ENCODE data around the gene CPN1. TPM values are rescaled to one million over a fixed set of nuclear protein-coding genes. Genes with fewer than 3 reads are reported as not detected.

The CPN1 gene
- total RNA-seq, 1 donor from 2014 or later = not detected

DNA sequence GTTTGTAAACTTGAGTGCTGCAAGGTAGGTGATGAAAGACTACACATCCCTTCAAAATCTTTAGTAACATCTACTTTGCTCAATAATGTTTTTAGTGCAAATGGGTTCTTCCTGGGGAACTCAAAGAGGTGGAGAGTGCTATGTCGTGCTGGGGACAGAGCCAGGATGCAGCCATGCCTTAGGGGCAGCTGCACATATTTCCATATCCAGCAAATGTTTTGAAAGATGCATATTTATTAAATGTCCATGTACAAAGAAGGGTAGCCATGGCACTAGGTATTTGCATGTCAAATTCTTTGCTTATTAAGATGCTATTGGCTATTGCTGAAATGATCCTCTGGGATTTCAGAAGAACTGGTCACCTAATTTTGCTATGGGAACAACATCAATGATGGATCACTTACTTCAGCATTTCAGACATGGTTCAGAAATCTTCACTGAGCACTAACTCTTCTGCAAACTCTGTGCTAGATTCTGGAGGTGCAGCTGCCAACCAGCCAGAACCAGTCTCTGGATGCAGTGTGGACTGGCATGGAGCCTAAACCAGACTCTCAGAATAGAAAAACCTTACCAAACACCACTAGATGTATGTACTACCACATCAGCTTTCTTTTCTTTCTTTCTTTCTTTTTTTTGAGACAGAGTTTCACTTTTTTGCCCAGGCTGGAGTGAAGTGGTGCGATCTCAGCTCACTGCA, 40.2 kb downstream of the CPN1 start:
- FAIRE-seq = no peak
- Histone ChIP-seq H3K27me3 (ENCODE audit: control insufficient read depth, insufficient read depth, low read length) (no peaks in the 10 kb centered on the region), H3K36me3 (ENCODE audit: control insufficient read depth, insufficient read depth, low read length) (no peaks in the 10 kb centered on the region), H3K4me3 (ENCODE audit: low read depth, low read length) (no peak overlapping the region)
- TF ChIP-seq, protein P1, sequence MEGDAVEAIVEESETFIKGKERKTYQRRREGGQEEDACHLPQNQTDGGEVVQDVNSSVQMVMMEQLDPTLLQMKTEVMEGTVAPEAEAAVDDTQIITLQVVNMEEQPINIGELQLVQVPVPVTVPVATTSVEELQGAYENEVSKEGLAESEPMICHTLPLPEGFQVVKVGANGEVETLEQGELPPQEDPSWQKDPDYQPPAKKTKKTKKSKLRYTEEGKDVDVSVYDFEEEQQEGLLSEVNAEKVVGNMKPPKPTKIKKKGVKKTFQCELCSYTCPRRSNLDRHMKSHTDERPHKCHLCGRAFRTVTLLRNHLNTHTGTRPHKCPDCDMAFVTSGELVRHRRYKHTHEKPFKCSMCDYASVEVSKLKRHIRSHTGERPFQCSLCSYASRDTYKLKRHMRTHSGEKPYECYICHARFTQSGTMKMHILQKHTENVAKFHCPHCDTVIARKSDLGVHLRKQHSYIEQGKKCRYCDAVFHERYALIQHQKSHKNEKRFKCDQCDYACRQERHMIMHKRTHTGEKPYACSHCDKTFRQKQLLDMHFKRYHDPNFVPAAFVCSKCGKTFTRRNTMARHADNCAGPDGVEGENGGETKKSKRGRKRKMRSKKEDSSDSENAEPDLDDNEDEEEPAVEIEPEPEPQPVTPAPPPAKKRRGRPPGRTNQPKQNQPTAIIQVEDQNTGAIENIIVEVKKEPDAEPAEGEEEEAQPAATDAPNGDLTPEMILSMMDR (IDR thresholded peaks at IDR 0.05; ENCODE audit: insufficient read depth, low read length, severe bottlenecking) = no peak
- no peak for DNase-seq (ENCODE audit: low read depth)

DNA sequence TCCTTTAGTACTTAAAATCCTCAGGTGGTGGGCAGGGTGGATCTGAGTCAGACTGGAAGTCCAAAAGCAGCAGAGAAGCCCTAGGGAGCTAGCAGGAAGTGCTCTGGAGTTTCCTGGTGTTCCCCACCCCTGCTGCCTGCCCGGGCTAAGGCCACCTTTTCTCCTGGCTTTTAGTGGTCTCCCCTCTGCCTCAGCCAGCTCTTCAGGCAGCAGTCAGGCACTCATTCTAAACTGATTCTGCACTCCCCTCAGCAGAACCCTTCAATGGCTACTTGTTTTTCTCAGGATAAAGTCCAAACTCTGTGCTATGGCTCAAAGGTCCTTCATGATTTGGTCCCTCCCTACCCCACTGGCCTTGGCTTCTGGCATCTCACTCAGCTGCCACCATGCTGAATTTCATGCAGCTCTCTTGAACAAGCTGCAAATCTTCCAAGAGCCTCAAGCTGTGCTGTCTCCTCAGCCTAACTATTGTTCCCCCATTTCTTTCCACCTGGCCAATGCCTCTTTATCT, 43.1 kb downstream of the CPN1 start:
- no peak overlapping the region for H3K4me3 ChIP-seq (ENCODE audit: low read depth, low read length)
- no peaks in the 10 kb centered on the region for H3K36me3 ChIP-seq (ENCODE audit: control insufficient read depth, insufficient read depth, low read length)
- H3K27me3 ChIP-seq (ENCODE audit: control insufficient read depth, insufficient read depth, low read length) = no peaks in the 10 kb centered on the region
- DNase-seq (ENCODE audit: low read depth) (peak; percentile 53), FAIRE-seq (no peak)
- TF ChIP-seq, protein P1 (IDR thresholded peaks at IDR 0.05; ENCODE audit: insufficient read depth, low read length, severe bottlenecking) = no peak

DNA sequence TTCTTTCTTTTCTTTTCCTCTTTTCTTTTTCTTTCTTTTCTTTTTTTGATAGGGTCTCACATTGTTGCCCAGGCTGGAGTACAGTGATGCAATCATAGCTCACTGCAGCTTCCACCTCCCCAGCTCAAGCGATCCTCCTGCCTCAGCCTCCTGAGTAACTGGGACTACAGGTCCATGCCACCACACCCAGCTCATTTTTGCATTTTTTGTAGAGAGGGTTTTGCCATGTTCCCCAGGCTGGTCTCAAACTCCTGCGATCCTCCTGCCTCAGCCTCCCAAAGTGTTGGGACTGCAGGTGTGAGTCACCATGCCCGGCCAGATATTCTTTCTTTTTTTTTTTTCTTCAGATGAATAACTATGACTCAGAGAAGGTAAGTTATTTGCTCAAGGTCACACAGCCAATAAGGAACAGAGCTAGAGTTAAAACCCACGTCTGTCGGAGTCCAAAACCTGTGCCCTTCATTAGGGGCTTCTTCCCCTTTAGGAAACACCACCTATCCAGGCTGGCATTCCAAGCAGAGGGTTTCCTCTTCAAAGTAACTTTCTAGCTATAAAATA, 43.8 kb downstream of the CPN1 start:
- FAIRE-seq (no peak), DNase-seq (ENCODE audit: low read depth) (peak; percentile 71)
- Histone ChIP-seq H3K27me3 (ENCODE audit: control insufficient read depth, insufficient read depth, low read length) (no peaks in the 10 kb centered on the region), H3K36me3 (ENCODE audit: control insufficient read depth, insufficient read depth, low read length) (no peaks in the 10 kb centered on the region), H3K4me3 (ENCODE audit: low read depth, low read length) (no peak overlapping the region)
- TF ChIP-seq, protein P1 (IDR thresholded peaks at IDR 0.05; ENCODE audit: insufficient read depth, low read length, severe bottlenecking) = no peak

DNA sequence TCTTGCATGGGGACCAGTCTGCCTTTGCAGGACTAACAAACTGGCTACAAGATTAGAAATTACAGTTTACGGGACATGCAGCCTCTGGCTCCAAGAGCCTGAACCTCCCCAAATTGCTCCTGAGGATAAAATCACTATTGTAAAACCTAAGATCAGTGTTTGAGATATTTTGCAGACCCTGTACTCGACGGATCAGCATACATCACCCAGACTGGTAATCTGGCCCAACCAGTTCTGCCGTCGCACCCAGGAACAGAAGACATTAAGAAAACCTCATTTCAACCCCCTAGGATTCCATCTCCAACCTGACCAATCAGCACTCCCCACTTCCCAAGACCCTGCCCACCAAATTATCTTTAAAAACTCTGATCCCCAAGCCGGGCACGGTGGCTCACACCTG, 44.8 kb downstream of the CPN1 start:
- TF ChIP-seq, protein P1 (IDR thresholded peaks at IDR 0.05; ENCODE audit: insufficient read depth, low read length, severe bottlenecking) = no peak
- no peaks in the 10 kb centered on the region for H3K36me3 ChIP-seq (ENCODE audit: control insufficient read depth, insufficient read depth, low read length)
- no peaks in the 10 kb centered on the region for H3K27me3 ChIP-seq (ENCODE audit: control insufficient read depth, insufficient read depth, low read length)
- FAIRE-seq (no peak), DNase-seq (ENCODE audit: low read depth) (no peak)
- no peak overlapping the region for H3K4me3 ChIP-seq (ENCODE audit: low read depth, low read length)

DNA sequence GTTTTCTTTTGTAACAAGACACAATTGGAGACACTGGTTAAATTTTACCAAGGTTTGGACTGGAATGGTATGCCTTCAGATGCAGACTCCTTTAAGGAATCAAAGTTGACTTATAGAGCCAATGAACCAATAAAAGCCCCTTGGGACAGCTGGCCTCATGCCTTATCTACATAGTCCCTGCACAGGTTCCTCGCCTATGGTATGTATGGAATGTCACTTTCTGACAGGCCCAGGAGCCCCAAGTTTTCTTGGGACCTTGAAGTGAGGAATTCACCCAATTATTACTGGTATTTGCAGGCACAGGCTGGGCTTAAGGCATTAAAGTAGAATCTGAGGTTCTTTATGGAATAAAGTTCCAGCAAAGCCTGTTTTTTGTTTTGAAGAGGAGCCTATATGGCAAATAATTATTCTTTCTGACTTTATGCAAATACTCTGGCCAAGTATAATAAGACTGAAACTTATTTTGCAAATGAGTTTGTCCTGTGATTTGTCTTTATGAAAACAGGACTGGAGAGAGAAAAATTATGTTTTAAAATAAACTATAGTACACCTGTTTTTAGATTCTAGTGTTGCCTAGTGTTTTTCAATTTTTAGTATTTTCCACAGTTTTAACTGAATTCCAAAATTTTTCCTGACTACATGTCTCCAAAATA, 47.8 kb downstream of the CPN1 start:
- H3K4me3 ChIP-seq (ENCODE audit: low read depth, low read length) = no peak overlapping the region
- H3K27me3 ChIP-seq (ENCODE audit: control insufficient read depth, insufficient read depth, low read length) = no peaks in the 10 kb centered on the region
- H3K36me3 ChIP-seq (ENCODE audit: control insufficient read depth, insufficient read depth, low read length) = no peaks in the 10 kb centered on the region
- DNase-seq (ENCODE audit: low read depth) (no peak), FAIRE-seq (no peak)
- TF ChIP-seq, protein P1 (IDR thresholded peaks at IDR 0.05; ENCODE audit: insufficient read depth, low read length, severe bottlenecking) = no peak
